Stimulated activated CD4-positive, alpha-beta T cell treated with anti-CD3 and anti-CD28 coated beads, Interleukin-1b, Interleukin-23, amount 100 ng/mL, for 1 hour (primary cell): ENCODE results near the gene STK33.

ENCODE experiments used
- DNase-seq, 2 donors: peaks; one replicate each; pipeline ENCODE4 v3.0.0-alpha.2; 2020; ENCODE audit warnings: low read depth in 2 of 2

Gene STK33

DNA sequence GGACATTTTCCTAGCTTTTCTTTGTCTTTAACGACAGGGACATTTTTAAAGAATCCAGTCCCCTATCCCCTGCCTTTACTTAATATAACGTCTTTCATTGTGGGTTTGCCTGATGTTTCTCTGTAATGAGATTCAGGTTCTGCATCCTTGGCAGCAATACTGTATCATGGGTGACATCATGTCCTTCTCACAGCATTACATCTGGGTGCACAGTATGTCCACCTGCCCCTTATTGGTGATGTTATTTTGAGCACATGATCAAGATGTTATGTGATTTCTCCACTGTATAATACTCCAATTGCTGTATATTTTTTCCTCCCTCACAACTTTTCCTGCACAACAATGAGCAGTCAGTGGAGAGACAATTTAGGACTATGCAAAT lies 9.7 kb upstream of the STK33 start:
- DNase-seq: no peak

DNA sequence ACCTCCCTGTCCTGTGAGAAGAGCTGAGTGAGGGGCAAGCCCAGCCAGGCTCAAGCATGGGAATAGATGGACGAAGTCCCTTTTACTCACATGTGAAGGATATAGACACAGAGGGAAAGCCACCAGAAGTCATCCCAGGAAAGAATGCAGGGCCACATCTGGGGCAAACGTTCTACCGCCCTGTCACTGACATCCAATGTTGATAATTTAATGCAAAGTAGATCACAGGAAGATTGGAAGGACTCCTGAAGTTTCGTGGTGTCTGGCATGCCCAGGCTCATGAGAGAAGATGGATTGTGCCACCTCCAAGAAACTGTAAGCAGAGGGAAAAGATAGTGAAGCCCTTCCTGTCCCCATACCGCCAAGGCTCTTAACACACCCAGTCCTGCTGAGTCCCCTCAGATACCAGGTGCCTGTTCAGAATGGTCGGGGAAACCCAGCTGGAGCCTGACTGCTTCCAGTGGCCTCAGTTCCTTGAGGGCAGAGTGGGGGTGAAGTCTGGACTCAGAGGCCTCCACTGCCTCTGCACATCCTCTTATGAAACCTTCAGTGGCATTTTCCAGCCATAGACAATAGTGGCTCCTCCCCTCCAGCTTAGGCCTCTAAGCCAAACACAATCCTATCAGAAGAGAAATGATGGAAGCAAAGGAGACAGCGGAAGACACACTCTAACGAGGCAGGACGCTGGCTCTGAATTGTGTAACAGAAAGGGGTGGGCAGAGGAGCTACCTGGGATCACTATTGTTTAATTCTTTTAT lies 7.5 kb upstream of the STK33 start:
- DNase-seq: no peak

DNA sequence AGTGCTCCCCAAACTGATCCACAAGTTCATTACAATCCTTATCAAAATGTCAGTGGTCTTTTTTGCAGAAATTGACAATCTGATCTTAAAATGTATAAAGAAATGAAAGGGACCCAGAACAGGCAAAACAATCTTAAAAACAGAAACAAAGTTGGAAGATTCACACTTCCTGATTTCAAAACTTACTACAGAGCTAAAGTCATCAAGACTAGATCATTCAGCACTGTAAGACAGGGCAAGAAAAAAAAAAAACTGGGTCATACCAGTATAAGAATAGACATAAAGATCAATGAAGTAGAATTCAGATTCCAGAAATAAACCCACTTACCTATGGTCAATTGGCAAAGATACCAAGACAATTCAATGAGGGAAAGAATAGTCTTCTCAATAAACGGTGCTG lies 4.5 kb upstream of the STK33 start:
- no peak for DNase-seq

DNA sequence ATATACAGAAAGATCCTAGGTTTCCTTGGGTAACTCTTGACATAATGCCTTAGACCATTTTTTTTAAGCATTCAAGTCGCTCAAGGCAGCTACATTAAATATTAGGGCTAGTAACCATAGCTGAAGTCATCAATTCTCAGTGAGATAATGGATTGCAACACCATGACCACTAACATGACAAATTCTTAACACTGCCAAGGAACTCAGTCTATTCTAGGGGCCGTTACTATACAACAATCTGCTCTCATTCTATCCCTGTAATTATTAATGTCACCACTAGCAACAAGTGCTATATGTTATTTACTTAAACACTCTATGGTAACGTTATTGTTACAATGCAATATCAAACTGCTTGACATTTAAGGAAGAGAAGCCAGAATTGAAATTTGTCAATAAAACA lies 3.2 kb upstream of the STK33 start:
- DNase-seq: no peak

DNA sequence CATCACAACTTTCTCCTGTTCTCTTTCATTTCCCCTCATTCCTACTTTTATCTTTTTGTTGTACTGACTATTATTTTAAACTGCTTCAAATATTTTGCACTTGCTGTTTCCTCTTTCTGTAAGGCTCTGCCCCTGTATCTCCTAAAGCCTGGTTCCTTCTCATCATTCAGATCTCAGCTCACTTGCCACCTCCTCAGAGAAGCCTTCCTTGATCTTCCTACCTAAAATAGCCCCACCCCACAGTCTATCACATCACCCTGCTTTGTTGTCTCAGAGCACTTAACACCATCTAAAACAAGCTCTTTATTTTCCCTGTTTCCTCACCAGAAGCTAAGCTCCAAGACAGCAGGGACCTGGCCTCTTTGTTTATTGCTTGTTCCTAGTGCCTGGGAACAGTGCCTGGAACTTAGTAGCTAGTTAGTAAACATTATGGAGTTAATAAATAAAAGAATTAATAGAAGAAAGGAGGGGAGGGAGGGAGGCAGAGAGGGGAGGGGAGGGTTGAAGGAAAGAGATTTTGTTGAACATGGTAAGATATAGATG lies 2.5 kb upstream of the STK33 start:
- no peak for DNase-seq

DNA sequence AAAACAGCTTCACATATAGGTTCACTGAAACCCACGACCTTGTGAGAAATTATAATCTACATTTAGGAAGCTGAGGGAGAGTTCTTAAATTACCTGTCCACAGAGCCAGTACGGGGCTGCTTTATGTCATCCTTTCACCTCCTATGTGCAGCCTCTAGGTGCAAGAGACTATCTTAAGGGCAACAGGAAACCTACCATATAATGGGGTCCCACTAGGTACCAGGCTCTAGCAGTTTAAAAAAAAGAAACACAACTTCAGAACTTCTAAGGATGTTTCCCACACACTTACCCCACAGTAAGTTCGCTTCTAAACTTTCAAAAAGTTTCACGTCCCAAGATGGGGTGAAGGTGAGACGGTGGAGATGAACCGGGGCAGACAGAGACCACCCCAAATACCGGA lies 573 bp downstream of the STK33 start:
- DNase-seq: no peak

DNA sequence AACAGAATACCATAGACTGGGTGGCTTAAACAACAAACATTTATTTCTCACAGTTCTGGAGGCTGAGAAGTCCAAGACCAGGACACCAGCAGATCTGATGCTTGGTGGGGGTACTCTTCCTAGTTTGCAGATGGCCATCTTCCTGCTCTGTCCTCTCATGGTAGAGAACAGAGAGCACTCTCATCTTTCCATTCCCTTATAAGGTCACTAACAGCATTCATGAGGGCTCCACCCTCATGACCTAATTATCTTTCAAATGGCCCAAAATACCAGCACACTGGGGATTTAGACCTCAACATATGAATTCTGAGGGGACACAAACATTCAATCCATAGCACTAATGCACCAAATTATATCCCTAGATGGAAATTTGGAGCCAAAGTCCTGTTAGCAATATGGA lies 6.1 kb downstream of the STK33 start:
- no peak for DNase-seq

DNA sequence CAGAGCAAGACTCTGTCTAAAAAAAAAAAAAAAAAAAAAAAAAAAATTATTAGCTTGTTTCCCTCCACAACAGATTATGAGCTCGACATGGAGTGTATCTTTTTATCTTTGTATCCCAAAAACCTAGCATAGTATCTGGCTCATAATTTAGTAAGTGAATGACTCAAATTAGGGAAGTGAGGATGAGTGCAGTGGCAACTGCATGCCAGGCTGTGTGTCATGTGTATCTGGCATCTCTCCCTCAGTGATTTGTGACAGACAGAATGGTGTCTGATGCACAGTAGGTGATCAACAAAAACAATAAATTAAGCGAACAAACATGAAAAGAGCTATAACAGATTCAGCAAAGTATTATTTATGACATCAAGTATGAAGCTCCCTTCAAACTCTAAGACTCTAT lies 7.2 kb downstream of the STK33 start:
- no peak for DNase-seq

DNA sequence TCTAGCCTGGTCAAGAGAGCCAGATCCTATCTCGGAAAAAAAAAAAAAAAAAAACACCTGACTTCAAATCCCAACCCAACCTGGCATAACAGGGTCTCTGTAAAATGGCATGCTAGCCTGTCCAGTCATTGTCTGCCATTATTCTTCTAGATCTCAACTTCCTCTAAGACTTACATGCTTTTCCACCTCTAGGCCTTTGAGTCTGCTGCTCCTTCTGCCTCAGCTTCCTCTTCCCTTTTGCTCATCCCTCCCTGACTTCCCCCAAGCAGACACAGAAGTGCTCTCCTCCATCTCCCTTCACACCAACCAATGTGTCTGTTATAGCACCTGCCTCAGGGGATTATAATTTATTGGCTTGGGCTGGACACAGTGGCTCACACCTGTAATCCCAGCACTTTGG lies 7.8 kb downstream of the STK33 start:
- DNase-seq: no peak

DNA sequence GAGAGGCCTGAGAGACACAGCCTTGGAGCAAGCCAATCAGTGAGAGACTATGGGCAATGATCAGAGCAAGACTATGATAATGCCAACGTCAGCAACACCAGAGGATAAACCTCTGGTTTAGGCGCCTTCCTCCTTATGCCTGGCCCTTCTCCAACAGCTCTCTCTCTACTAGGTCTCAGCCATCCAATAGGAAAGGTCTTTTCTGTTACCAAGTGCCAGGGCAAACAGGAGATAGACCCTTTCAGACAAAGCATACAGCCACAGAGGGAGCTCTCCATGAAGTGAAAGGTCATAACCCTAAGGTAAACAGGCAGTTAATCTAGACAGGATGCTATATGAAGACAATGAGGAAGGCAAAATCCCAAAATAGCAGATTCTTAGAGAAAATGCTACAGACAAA lies 9.5 kb downstream of the STK33 start:
- no peak for DNase-seq

DNA sequence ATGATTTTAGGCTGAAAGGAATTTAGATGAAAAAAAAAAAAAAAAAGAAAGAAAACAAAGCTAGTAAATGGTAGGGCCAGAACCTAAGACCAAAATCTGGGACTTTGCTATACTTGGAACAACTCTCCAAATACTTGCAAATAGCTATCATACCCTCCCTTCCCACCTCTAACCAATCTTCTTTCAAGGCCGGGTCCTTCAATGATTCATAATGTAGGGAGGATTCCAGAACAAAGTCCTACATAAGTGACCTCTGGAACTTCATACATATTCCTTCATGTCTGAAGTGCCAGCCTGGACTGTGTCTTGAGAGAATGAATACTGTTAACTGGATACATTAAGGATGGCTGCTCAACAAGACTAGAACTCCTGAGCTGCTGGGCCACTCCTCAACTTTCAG lies 9.9 kb downstream of the STK33 start:
- DNase-seq: no peak

DNA sequence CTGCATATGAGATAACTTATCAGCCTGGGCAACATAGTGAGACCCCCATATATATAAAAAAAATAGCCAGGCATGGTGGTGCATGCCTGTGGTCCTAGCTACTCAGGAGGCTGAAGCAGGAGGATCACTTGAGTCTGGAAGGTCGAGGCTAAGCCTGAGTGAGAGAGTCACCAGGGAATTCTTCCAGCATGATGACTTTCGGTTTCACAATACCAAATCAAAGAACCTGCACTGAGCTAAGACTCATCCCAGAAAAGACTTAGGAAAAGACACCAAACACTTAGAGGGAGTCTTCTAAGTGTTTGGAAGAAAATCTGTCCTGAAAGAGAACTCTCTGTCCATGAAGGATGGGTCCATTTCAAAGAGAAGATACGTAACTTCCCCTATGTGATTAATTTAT lies 12.7 kb downstream of the STK33 start:
- no peak for DNase-seq

DNA sequence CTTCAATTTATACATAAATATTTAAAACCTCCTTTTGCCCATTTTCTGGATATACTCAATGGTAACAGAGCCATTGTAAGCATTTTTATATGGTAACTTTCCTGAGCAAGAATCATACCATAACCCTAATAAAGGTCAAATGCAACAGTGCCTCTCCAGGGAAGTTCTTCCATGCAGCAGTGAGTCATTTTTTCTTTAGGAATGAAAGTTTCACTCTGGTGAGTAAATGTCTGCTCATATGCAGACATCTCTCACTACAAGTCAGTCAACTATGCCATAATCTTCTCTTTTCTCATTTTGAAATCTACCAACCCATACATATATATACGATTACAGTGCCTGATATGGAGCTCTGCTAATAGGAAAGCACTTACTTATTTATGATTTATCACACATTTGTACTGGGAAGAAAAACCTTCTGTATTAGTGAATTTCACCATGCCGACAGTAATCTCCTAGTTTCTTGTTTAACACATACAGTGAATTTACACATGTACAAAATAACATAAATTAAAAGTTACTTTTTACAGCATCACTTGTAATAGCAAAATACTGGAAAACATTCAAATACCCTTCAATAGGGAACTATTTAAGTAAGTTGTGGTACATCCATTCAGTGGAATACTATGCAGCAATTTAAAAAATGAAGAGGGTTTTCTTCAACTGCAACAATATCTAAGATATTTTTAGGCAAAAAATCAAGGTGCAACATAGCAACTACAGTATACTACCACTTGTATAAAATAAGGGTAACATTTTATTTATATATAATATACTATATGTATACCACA lies 16.0 kb downstream of the STK33 start:
- DNase-seq: no peak

DNA sequence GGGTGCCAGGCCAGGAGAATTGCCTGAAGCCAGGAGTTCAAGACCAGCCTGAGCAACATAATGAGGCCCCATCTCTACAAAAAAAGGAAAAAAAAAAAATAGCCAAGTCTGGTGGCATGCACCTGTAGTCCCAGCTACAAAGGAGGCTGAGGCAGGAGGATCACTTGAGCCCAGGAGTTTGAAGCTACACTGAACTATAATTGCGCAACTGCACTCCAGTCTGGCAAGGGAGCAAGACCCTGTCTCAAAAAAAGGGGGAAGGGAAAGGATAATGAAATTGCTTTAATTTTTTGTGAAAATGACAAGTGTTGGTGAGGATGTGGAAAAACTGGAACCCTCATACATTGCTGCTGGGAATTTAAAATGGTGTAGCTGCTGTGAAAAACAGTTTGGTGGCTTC lies 19.2 kb downstream of the STK33 start:
- no peak for DNase-seq

DNA sequence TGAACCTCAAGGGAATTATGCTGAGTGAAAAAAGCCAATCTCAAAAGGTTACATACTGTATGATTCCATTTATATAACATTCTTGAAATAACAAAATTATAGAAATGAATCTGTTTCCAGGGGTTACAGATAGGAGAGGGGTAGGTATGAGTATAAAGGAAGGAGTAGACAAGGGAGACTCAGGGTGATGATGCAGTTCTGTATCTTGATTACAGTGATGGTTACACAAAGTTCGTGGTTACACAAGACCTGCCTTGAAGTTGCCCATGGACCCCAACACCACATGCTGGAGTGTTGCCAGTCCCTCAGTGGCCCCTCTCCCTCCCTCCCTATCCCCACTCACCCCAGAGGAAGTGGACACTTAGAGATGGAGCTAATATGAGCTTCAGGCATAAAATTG lies 20.3 kb downstream of the STK33 start:
- DNase-seq: no peak

DNA sequence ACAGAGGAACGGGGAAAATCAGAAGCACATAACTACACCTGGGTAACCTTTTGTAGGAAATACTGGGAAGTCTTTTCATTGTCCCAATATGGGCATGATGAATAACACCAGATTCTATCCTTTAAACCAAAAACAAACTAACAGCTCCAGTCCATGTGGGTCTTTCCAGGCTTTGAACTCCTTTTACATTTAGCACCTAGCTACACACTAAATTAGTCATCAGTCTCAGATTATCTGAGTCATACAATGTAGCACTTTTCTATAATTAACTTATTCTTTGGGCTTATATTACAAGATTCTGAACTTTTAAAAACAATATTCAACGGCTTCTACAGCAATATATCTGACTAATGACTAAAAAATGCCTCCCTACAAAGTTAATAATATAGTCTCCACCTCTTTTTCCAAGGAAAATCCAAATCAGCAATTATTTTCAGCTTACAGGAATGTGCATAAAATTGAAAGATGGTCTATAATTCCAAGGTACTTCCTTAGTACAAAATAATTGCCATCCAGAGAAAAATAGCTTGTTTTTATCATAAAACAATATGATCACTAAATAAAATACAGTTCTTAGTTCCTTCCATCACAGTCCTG lies 26.3 kb downstream of the STK33 start:
- no peak for DNase-seq

DNA sequence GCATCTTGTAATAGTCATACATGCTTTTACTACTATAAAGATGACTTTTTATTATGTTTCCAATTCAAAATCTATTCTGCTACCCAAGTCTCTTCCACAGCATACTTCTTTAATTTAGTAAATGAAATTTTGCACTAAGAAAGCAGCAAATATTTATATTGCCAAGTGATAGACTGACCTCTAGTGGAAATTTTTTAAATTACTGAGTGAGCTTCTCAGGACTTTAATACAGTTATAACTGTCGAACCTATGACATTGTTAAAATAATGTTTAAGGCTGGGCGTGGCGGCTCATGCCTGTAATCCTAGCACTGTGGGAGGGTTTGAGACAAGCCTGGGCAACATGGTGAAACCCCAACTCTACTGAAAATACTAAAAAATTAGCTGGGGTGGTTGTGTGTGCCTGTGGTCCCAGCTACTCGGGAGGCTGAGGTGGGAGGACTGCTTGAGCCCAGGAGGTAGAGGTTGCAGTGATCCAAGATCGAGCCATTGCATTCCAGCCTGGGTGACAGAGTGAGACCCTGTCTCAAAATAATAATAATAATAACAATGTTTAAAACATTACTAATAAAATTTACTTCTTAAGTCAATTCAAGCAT lies 27.3 kb downstream of the STK33 start:
- DNase-seq: no peak

DNA sequence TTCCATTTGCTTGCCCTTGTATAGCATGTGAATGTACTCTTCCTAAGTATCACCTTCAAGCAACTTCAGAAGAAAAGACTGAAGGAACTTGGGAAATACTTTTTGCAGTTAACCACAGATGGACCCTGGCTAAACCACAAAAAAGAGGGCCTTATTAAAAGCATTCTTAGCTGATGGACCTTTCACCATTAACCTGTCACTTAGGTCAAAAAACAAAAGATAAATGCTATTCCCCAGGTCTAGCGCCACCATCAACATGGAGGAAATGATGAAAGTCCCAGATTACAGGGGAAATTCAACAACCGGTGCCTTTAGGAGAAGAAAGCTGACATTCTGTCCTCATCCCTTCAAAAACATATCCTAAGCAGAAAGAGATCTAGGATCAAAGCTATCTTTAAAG lies 29.5 kb downstream of the STK33 start:
- DNase-seq: no peak

DNA sequence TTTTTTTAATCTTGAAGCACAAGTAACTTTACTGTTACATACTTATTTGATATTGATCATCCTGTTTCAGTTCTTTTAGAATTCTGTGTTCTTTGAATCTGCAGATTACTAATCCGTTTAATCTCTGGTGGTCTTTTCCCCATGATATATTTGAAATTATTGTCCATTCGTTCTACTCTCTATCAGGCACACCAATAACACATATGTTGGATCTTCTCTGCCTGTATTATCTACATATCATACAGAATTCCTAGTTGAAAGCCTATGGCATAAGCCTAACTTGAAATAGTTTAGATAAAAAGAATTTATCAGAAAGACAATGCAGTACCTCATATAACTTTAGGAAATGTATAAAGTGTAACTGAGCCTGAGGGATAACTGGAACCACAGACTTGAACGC lies 32.6 kb downstream of the STK33 start:
- DNase-seq: no peak

DNA sequence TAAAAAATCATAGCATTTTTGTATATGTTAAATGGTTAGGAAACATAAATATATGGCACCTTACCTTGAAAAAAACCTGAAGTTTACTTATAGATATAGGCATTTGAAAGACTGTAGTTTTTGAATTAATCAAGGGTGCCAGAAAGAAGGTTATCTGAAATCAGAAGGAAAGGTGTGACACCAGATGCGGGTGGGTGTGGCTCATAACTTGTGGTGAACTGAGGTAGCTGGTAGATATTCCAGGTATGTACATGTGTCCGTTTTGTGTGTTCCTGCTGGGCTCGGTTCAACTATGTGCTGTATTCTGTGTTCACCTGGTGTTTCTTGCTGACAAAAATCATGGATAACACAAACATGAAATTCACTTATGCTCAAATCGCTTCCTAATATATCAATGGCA lies 35.6 kb downstream of the STK33 start:
- no peak for DNase-seq

DNA sequence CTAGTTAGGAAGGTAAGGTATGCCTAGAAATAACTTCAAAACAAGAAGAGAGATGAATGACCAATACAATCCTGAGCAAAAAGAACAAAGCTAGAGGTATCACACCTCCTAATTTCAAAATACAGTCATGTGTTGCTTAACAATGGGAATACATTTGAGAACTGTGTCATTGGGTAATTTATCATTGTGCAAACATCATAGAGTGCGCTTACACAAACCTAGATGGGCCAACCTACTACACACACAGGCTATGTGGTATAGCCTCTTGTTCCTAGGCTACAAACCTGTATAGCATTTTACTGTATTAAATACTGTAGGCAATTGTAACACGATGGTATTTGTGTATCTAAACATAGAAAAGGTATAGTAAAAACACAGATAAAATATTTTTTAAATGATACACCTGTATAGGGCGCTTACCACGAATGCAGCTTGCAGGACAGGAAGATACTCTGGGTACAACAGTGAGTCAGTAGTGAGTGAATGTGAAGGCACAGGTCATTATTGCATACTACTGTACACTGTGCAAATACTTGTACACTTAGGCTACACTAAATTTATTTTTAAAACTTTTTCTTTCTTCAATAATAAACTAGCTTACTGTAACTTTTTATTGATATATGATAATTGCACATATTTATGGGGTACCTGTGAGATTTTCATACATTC lies 48.2 kb downstream of the STK33 start:
- DNase-seq: no peak

DNA sequence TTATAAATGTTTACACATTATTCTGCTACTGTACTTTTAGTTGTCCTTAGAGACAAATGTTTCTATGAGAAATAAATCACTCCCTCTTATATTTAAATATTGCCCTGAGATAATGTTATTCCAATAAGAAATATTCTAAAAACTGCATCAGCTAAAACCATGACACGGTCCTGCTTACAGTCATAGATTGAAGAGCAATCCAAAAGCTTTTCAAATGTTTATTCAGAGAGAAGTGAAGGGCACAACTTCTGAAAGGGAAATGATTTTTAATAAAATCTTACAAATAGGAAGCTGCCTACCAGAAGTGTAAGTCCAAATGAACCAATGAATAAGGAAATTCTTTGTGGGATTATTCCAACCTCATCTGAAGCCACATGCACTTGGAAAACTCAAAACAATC lies 49.2 kb downstream of the STK33 start:
- no peak for DNase-seq
